SJSA1 (cell line): Measurements from ENCODE around the gene TTLL9. TPM values are rescaled to one million over a fixed set of nuclear protein-coding genes. Genes with fewer than 3 reads are reported as not detected.

Experiments used
- DNase-seq, 2 experiments: peaks; one replicate each; pipeline ENCODE4 v3.0.0-alpha.2; 2015 to 2020; ENCODE audit warnings: low spot score in 2 of 2, low read depth in 1 of 2
- H3K27ac ChIP-seq: fragments of 250-450 bp; sonication (Bioruptor Pico); 2 replicates; pipeline ENCODE4 v1.5.1; 2020; ENCODE audit warnings: mild to moderate bottlenecking, moderate library complexity
- H3K27me3 ChIP-seq: fragments of 250-450 bp; sonication (Bioruptor Pico); replicated peaks from 2 replicates; pipeline ENCODE4 v1.5.1; 2020; ENCODE audit warnings: mild to moderate bottlenecking, moderate library complexity
- H3K36me3 ChIP-seq: fragments of 250-450 bp; sonication (Bioruptor Pico); 2 replicates; pipeline ENCODE4 v1.5.1; 2020; ENCODE audit warnings: mild to moderate bottlenecking
- H3K4me1 ChIP-seq: fragments of 250-450 bp; sonication (Bioruptor Pico); replicated peaks from 2 replicates; pipeline ENCODE4 v1.6.1; 2021; ENCODE audit warnings: mild to moderate bottlenecking
- H3K4me3 ChIP-seq: fragments of 250-450 bp; sonication (Bioruptor Pico); 2 replicates; pipeline ENCODE4 v1.5.1; 2020; ENCODE audit warnings: mild to moderate bottlenecking
- H3K9me3 ChIP-seq: fragments of 250-450 bp; sonication (Bioruptor Pico); replicated peaks from 2 replicates; pipeline ENCODE4 v1.5.1; 2020; ENCODE audit warnings: mild to moderate bottlenecking
- total RNA-seq: library from RNA; depleted of rRNA; stranded (reverse); fragments of >200 nt; shearing (Covaris generic); gene quantifications from 2 replicates; pipeline ENCODE4 v1.2.3, GENCODE V29; 2014

TTLL9 gene
- total RNA-seq, 1 experiment from 2014 or later = not detected

GRCh38 chr20:31842471-31843157, 27.8 kb upstream of the TTLL9 start:
- peak; percentile 62 for DNase-seq

GRCh38 chr20:31843288-31843687, 27.1 kb upstream of the TTLL9 start:
- Histone ChIP-seq H3K36me3 (no peaks in the 10 kb centered on the region; the same call in 1 of the 2 replicates), H3K4me3 (no peak overlapping the region), H3K27ac (peak overlapping the region; percentile 26), H3K27me3 (no peaks in the 10 kb centered on the region), H3K4me1 (peaks cover 83% of the 10 kb centered on the region), H3K9me3 (no peaks in the 10 kb centered on the region)
- no peak for DNase-seq

More at GRCh38 chr20:31842471-31843157, 27.8 kb upstream of the TTLL9 start:
- no peak overlapping the region for H3K4me3 ChIP-seq
- H3K36me3 ChIP-seq = no peaks in the 10 kb centered on the region; the same call in 1 of the 2 replicates
- H3K27ac ChIP-seq = peak overlapping the region; percentile 26
- peaks cover 90% of the 10 kb centered on the region for H3K4me1 ChIP-seq
- no peaks in the 10 kb centered on the region for H3K27me3 ChIP-seq
- no peaks in the 10 kb centered on the region for H3K9me3 ChIP-seq

DNA sequence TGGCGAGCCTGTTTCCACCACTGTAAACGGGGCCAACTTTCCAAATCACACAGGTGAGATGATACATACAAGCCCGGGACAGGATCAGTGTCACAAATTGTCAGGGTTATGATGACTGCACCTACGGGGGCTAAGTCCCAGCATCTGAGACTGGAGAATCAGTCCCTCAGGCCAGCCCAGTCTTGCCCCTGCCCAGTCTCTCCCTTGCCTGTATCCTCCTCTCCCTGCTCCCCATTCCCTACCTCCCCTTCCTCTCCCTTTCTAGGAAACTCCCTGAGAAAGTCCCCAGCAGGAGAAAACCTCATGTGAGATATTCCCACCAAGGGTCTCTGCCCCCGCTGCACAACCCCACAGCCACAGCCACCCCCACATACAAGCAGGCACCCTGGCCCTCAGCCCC, 26.6 kb upstream of the TTLL9 start:
- Histone ChIP-seq H3K27me3 (no peaks in the 10 kb centered on the region), H3K4me3 (peak overlapping the region; percentile 2; the same call in 1 of the 2 replicates), H3K36me3 (no peaks in the 10 kb centered on the region; the same call in 1 of the 2 replicates), H3K4me1 (peaks cover 77% of the 10 kb centered on the region), H3K27ac (no peak overlapping the region), H3K9me3 (no peaks in the 10 kb centered on the region)
- no peak for DNase-seq

DNA sequence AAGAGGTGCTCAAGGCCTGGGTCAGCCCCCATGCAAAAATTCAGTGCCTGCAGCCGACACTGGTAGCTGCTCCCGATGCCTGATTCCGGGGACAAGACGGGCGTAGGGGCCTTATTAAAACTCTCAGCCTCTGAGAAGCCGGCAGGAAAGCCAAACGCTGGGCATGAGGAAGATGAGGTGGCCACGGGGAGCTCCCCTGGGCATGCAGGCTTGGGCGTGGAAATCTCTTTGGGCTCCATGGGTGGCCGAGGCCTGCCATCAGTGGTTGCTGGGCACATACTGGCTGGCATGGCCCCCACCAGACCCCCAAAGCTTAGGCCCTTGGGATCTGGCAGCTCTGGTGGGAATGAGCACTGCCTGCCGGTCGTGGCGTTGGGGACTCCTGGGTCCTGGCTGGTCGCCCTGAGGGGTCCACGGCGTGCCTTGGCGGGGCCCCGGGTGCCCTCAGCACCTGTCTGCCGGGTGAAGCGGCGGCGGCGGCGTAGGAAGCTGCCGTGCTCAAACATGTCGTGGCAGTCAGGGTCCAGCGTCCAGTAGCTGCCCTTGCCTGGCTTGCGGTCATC, 25.6 kb upstream of the TTLL9 start:
- Histone ChIP-seq H3K9me3 (no peaks in the 10 kb centered on the region), H3K4me1 (peaks cover 68% of the 10 kb centered on the region), H3K4me3 (peak overlapping the region; percentile 17), H3K36me3 (no peaks in the 10 kb centered on the region; the same call in 1 of the 2 replicates), H3K27me3 (no peaks in the 10 kb centered on the region), H3K27ac (no peak overlapping the region)
- no peak for DNase-seq

DNA sequence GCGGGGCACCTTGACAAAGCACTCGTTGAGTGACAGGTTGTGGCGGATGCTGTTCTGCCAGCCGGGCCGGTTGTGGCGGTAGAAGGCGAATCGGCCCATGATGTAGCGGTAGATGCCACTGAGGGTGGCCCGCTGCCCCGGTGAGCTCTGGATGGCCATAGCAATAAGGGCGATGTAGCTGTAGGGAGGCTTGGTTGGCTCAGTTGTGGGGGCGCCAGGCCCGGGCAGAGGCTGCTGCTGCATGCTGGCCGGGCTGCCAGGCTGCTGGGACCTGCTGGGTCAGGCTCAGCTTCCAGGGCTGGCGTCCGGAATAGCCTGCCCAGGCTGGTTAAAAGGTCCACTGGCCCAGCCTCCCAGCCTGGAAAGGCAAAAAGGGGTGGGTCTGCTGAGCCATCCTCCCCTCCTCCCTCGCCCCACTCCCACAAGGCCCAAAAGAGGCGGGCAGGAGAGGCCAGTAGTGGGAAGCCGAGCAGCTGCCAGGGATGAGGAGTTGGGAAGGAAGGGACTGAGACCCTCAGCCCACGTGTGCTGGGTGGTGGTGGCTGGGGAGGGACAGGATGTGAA, 25.1 kb upstream of the TTLL9 start, which contains the start of gene FOXS1:
Gene FOXS1, minus strand, starts transcription at position 305 of the 564 bp plus-strand sequence. Its CDS starts 62 bp downstream, at position 243.
- H3K27ac ChIP-seq = no peak within 1 kb of the TSS
- no peaks in the 10 kb centered on the region for H3K9me3 ChIP-seq
- H3K4me3 ChIP-seq = peak within 1 kb of the TSS; percentile 17
- peaks cover 62% of the 10 kb centered on the region for H3K4me1 ChIP-seq
- DNase-seq = peak; percentile 47 to 61
- no peaks in the 10 kb centered on the region for H3K27me3 ChIP-seq
- no peaks in the 10 kb centered on the region; the same call in 1 of the 2 replicates for H3K36me3 ChIP-seq

DNA sequence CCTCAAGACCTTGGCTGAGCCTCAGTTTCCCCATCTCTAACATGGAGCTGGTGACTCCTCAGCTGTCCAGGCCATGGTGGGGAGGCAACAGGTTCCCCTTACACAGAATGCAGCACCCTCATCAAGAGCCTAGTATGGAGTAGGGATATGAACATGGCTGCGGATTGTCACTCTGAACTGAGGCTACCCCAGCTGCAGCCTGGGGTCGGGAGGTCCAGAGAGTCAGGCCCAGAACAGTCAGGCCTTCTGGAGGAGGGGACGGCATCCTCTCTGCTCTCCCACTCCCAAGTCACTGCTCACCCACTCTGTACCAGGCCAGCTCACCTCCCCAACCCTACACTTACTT, 23.7 kb upstream of the TTLL9 start:
- Histone ChIP-seq H3K9me3 (no peaks in the 10 kb centered on the region), H3K4me1 (peaks cover 48% of the 10 kb centered on the region), H3K27ac (no peak overlapping the region), H3K36me3 (no peaks in the 10 kb centered on the region; the same call in 1 of the 2 replicates), H3K4me3 (no peak overlapping the region), H3K27me3 (no peaks in the 10 kb centered on the region)
- DNase-seq = no peak

GRCh38 chr20:31848088-31848999, 22.1 kb upstream of the TTLL9 start:
- Histone ChIP-seq H3K9me3 (no peaks in the 10 kb centered on the region), H3K4me1 (peaks cover 36% of the 10 kb centered on the region), H3K36me3 (no peaks in the 10 kb centered on the region; the same call in 1 of the 2 replicates), H3K27ac (no peak overlapping the region), H3K27me3 (no peaks in the 10 kb centered on the region), H3K4me3 (no peak overlapping the region)
- DNase-seq = no peak

DNA sequence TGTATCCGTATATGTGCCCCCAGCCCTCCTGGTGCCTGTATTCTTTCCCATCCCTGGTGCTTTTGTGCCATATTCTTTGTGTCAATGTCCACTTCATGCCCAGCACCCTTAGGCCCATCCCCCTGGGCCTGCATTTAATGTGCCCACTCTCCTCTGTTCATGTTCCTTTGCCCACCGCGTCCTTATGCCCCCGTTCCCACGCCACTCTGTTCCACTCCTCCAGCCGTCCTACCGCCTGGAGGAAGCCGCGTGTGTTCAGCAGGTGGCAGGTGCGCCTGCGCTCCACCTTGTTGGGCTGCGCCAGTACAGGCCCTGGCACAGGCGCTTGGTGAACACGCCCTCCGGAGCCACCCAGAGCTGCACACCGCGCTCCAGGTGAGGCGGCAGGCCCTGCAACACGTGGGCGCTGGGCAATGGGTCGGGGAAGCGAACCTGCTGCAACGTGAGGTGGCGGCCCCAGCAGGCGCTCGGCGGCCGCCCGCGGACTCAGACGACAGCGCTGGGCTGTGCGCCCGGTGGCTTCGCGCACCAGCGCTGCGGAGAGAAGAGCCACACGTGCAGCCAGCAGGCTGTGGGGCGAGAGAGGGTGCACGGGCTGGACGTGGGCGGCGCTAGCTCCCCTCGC, 21.0 kb upstream of the TTLL9 start:
- no peak for DNase-seq
- no peak overlapping the region for H3K27ac ChIP-seq
- no peaks in the 10 kb centered on the region for H3K36me3 ChIP-seq
- H3K4me3 ChIP-seq = no peak overlapping the region
- H3K27me3 ChIP-seq = no peaks in the 10 kb centered on the region
- peaks cover 26% of the 10 kb centered on the region for H3K4me1 ChIP-seq
- no peaks in the 10 kb centered on the region for H3K9me3 ChIP-seq

GRCh38 chr20:31851240-31851955, 19.0 kb upstream of the TTLL9 start:
- Histone ChIP-seq H3K27me3 (0 out of 2 replicates have a peak, but pooled peaks cover 6% of the 10 kb centered on the region), H3K27ac (no peak overlapping the region), H3K4me1 (peaks cover 6% of the 10 kb centered on the region), H3K4me3 (no peak overlapping the region), H3K9me3 (no peaks in the 10 kb centered on the region), H3K36me3 (no peaks in the 10 kb centered on the region)
- no peak for DNase-seq

GRCh38 chr20:31853481-31853880, 17.0 kb upstream of the TTLL9 start:
- no peak for DNase-seq
- Histone ChIP-seq H3K27me3 (0 out of 2 replicates have a peak, but pooled peaks cover 6% of the 10 kb centered on the region), H3K36me3 (no peaks in the 10 kb centered on the region), H3K4me1 (peaks cover 4% of the 10 kb centered on the region; the same call in 1 of the 2 replicates), H3K27ac (no peak overlapping the region), H3K9me3 (no peaks in the 10 kb centered on the region), H3K4me3 (no peak overlapping the region)

DNA sequence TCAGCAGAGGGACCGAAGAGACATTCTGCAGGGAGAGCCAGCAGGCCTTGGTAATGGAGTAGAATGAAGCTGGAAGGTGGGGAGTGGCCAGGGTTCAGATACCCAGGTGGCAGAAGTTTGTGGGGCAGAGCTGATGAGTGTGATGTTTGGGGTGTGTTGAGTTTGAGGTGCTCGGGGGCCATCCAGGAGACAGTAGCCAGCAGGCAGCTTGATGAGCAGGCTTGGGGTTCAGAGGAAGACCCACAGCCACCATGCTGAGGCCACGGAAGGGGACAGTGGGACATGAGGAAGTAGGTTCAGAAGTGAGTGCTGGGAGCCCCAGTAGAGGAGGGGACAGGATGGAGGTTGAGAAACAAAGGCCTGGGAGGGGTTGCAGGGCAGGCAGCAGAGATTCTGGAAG, 13.9 kb upstream of the TTLL9 start:
- H3K4me3 ChIP-seq = no peak overlapping the region
- no peaks in the 10 kb centered on the region for H3K36me3 ChIP-seq
- no peaks in the 10 kb centered on the region for H3K9me3 ChIP-seq
- peaks cover 13% of the 10 kb centered on the region for H3K4me1 ChIP-seq
- no peak overlapping the region for H3K27ac ChIP-seq
- H3K27me3 ChIP-seq = peaks cover 24% of the 10 kb centered on the region
- DNase-seq = no peak

GRCh38 chr20:31857861-31858759, 12.3 kb upstream of the TTLL9 start:
- peaks cover 9% of the 10 kb centered on the region for H3K4me1 ChIP-seq
- no peak for DNase-seq
- no peaks in the 10 kb centered on the region for H3K36me3 ChIP-seq
- H3K27me3 ChIP-seq = peaks cover 24% of the 10 kb centered on the region
- no peaks in the 10 kb centered on the region for H3K9me3 ChIP-seq
- no peak overlapping the region for H3K27ac ChIP-seq
- no peak overlapping the region for H3K4me3 ChIP-seq
